Pancreas (tissue), 10 donors: Measurements from ENCODE around the gene NOL11. TPM values are rescaled to one million over a fixed set of nuclear protein-coding genes. Genes with fewer than 3 reads are reported as not detected.
"Not testable (repeated sequence)": the region's sequence is repeated elsewhere in the genome, so short reads cannot be mapped to it uniquely, and the experiment has no call there.

Source experiments
- ATAC-seq, 4 donors: fragments of 200-7000 bp; cut with Tn5 transposase; one replicate each; pipeline versions ENCODE4 v1.8.0 to v1.9.1; 2020; ENCODE audit warnings: mild to moderate bottlenecking in 4 of 4, moderate library complexity in 4 of 4
- DNase-seq, 6 donors: peaks; one replicate each; pipeline ENCODE4 v3.0.0-alpha.2; 2020
- FAIRE-seq: peaks from 2 replicates; lab custom pipeline; 2012; peaks lifted over from hg19 to GRCh38; lab: Jason Lieb, UNC
- H3K27ac ChIP-seq, 4 donors: fragments of 200-600 bp; sonication (generic); 1 replicate in 3 of 4; 2 replicates in 1 of 4; pipeline versions ENCODE4 v1.5.0 to v1.8.0; 2020
- H3K27me3 ChIP-seq, 4 donors: fragments of 200-600 bp; one replicate each; pipeline ENCODE4 v1.8.0; 2021
- H3K36me3 ChIP-seq, 3 donors: fragments of 200-600 bp; sonication (generic) in 1 of 3; one replicate each; pipeline versions ENCODE4 v1.5.0 to v1.8.0; 2020 to 2021
- H3K4me1 ChIP-seq, 3 donors: fragments of 200-600 bp; one replicate each; pipeline ENCODE4 v1.8.0; 2021
- H3K4me3 ChIP-seq, 4 donors: fragments of 200-600 bp; sonication (generic) in 2 of 4; one replicate each; pipeline versions ENCODE4 v1.5.0 to v1.8.0; 2020 to 2021
- H3K9me3 ChIP-seq, 4 donors: fragments of 200-600 bp; one replicate each; pipeline ENCODE4 v1.8.0; 2021
- WGBS, 2 donors: extraction: QIAGEN DNeasy Blood & Tissue Kit; methylation state at CpG; one replicate each; pipeline ENCODE4 v1.1.7; 2013; 5-methylcytosine and 5-hydroxymethylcytosine counted together
- intact Hi-C, 3 donors: fragments of 100-400 bp; cut with DNase I; formaldehyde crosslinking; loops; one replicate each; pipeline versions ENCODE4 v1.11.1 to v1.14.2; 2022
- polyA plus RNA-seq, 2 donors: library from polyadenylated mRNA; stranded (reverse); fragments of 200-250 nt; gene quantifications; one replicate each; pipeline ENCODE4 v1.2.3, GENCODE V29; 2013
- total RNA-seq, 6 donors: library from RNA; stranded (reverse); fragmentation: NEBNext Ultra II Directional in 4 of 6; extraction: Animal tissue kit (Norgen Biotek cat#: 25700) in 4 of 6; gene quantifications; one replicate each; pipeline versions ENCODE4 v1.2.1 to v1.2.4, GENCODE V29; 2021 to 2023
- TF ChIP-seq, protein P1 (sequence below), 4 donors: fragments of 200-600 bp; sonication (generic) in 3 of 4; IDR thresholded peaks; one replicate each; pipeline versions ENCODE4 v1.5.0 to v1.8.0; 2021; ENCODE audit warnings: antibody characterized with exemption in 4 of 4
- donor health status: healthy with polysubstance abuse.
- donor health status: DM: no; HTN: no; CAD: no; lungs with moderate emphysema.
- donor health status: DM: no; HTN: no; CAD: no.
- donor health status: control.
- donor health status: control.
- donor health status: Bipolar disorder and iron deficiency.
- donor health status: DM: yes; HTN: yes; CAD: no.
- donor health status: DM: no; HTN: no; CAD: no.
- donor health status: DM: no; HTN: no; CAD: no.
- donor health status: DM: yes; HTN: yes; CAD: no.

Gene NOL11
- total and polyA plus RNA-seq, 8 donors: 8.3 to 28.0 (median 16.2) TPM

- no peak overlapping the region for H3K4me3 ChIP-seq
- no peak for FAIRE-seq
- no peak overlapping the region for H3K27ac ChIP-seq
- no peaks in the 10 kb centered on the region for H3K4me1 ChIP-seq
- no peak for DNase-seq
- H3K36me3 ChIP-seq: peaks cover 3 to 40% (median 5%) of the 10 kb centered on the region in 3 donors
- TF ChIP-seq, protein P1, sequence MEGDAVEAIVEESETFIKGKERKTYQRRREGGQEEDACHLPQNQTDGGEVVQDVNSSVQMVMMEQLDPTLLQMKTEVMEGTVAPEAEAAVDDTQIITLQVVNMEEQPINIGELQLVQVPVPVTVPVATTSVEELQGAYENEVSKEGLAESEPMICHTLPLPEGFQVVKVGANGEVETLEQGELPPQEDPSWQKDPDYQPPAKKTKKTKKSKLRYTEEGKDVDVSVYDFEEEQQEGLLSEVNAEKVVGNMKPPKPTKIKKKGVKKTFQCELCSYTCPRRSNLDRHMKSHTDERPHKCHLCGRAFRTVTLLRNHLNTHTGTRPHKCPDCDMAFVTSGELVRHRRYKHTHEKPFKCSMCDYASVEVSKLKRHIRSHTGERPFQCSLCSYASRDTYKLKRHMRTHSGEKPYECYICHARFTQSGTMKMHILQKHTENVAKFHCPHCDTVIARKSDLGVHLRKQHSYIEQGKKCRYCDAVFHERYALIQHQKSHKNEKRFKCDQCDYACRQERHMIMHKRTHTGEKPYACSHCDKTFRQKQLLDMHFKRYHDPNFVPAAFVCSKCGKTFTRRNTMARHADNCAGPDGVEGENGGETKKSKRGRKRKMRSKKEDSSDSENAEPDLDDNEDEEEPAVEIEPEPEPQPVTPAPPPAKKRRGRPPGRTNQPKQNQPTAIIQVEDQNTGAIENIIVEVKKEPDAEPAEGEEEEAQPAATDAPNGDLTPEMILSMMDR (IDR thresholded peaks at IDR 0.05): no peak
- no peak for ATAC-seq
- intact Hi-C loops: no loop called here
- H3K27me3 ChIP-seq: no peaks in the 10 kb centered on the region
- 73 to 85% methylated on average over 2 of the region's 2 CpGs for WGBS, 2 donors
- H3K9me3 ChIP-seq: no peaks in the 10 kb centered on the region
Measured at GRCh38 chr17:67747681-67748235, 30.0 kb downstream of the NOL11 start.

DNA sequence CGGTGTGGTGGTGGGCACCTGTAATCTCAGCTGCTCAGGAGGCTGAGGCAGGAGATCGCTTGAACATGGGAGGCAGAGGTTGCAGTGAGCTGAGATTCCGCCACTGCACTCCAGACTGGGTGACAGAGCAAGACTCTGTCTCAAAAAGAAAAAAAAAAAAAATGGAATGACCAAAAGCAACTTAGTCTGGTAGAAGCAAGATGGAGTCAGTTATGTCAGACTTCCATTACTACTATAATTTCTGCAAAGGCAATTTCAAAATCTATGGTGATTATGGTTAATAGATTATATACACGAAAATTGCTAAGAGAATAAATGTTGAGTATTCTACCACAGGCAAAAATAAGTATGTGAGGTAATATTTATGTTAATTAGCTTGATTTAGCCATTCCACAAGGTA, 32.3 kb downstream of the NOL11 start:
- Histone ChIP-seq H3K36me3 (peaks cover 0 to 19% (median 5%) of the 10 kb centered on the region in 3 donors), H3K9me3 (no peaks in the 10 kb centered on the region), H3K4me1 (no peaks in the 10 kb centered on the region), H3K27ac (no peak overlapping the region), H3K27me3 (no peaks in the 10 kb centered on the region), H3K4me3 (no peak overlapping the region)
- ATAC-seq: no peak
- TF ChIP-seq, protein P1 (IDR thresholded peaks at IDR 0.05): no peak
- DNase-seq: no peak
- intact Hi-C loops: no loop called here
- no peak for FAIRE-seq
- 98 to 100% methylated on average over 4 of the region's 4 CpGs for WGBS, 2 donors

DNA sequence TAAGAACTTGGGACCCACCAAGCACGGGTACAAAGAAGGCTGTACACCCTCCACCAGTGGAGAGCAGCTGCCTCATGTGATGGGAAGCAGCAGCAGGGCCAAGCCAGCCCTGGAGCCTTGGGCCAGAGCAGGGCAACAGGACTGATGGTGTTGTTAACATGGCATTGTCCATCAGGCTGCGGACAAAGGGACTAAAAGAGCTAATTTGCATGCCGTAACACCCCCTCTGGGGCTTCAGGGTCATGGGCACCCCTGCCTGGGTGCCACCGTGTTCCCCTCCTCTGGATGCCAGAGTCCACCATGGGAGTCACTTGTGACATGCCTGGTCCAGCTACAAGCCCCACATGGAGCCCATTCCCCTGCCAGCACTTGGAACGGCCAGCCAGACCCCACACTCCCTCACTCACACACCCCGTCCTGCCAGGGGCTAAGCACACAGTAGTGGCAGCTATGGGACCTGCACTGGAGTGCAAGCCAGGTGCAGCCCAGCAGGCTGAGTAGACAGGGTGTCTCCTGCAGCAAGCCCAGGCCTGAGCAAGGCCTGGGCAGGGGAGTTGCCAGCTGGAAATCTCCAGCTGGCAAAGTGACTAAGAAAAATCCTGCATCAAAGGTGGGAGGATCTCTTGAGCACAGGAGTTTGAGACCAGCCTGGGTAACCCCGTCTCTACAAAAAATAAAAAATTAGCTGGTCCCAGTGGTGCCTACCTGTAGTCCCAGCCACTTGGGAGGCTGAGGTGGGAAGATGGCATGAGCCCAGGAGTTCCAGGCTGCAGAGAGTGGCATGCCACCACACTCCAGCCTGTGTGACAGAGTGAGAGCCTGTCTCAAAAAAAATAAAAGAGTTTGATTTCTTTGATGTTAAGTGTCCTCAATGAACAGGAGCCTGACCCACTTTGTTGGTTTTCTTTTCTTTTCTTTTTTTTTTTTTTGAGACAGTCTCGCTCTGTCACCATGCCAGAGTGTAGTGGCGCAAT, 33.7 kb downstream of the NOL11 start:
- Histone ChIP-seq H3K36me3 (peaks cover 0 to 19% (median 5%) of the 10 kb centered on the region in 3 donors), H3K27ac (no peak overlapping the region), H3K9me3 (no peaks in the 10 kb centered on the region), H3K27me3 (no peaks in the 10 kb centered on the region), H3K4me3 (no peak overlapping the region), H3K4me1 (no peaks in the 10 kb centered on the region)
- intact Hi-C loops: no loop called here
- DNase-seq: no peak
- ATAC-seq: no peak
- no peak for FAIRE-seq
- TF ChIP-seq, protein P1 (IDR thresholded peaks at IDR 0.05): no peak
- 86 to 90% methylated on average over 9 of the region's 9 CpGs for WGBS, 2 donors

DNA sequence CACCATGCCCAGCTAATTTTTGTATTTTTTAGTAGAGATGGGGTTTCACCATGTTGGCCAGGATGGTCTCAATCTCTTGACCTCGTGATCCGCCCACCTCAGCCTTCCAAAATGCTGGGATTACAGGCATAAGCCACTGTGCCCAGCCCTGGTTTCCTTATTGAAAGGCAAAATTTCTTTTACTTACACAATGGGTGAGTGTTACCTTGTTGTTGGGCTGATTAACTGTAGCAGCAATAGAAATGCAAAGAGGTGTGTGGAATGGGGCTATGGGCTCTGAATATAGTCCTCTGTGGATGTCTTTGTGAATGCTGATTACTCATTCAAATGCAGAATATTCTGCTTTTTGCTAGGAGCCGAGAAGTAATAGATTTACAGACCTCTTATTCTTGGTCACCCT, 34.4 kb downstream of the NOL11 start:
- WGBS, 2 donors: 97% methylated on average over 3 of the region's 3 CpGs
- H3K9me3 ChIP-seq, H3K4me1 ChIP-seq, DNase-seq, H3K27ac ChIP-seq, H3K27me3 ChIP-seq, H3K4me3 ChIP-seq, FAIRE-seq, ATAC-seq, intact Hi-C loops: not testable (repeated sequence)
- peaks cover 0 to 19% (median 5%) of the 10 kb centered on the region in 3 donors for H3K36me3 ChIP-seq

DNA sequence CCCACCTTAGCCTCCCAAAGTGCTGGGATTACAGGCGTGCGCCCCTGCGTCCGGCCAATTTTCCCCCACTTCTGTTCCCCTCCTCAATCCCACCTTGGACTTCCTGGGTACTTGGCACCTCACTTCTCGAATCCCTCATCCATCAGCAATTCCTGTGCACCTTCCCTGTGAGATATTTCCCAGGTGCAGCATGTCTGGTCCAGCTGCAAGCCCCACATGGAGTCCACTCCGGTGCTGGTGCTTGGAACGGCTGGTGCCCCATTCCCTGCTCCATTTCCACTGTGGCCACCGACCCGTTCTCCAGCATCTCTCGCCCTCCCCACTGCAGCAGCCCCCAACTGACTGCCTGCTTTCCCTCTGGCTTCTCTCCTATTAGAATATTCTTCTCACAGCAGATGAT, 35.3 kb downstream of the NOL11 start:
- H3K36me3 ChIP-seq: peaks cover 0 to 11% (median 5%) of the 10 kb centered on the region in 3 donors
- no peak overlapping the region for H3K27ac ChIP-seq
- 90 to 93% methylated on average over 10 of the region's 10 CpGs for WGBS, 2 donors
- DNase-seq: no peak
- H3K4me3 ChIP-seq: no peak overlapping the region
- intact Hi-C loops: no loop called here
- no peak for FAIRE-seq
- TF ChIP-seq, protein P1 (IDR thresholded peaks at IDR 0.05): no peak
- no peak for ATAC-seq
- H3K4me1 ChIP-seq: no peaks in the 10 kb centered on the region
- H3K27me3 ChIP-seq: no peaks in the 10 kb centered on the region
- no peaks in the 10 kb centered on the region for H3K9me3 ChIP-seq
